ENCODE data around the gene TBC1D3.
"Not testable (repeated sequence)": the region's sequence is repeated elsewhere in the genome, so short reads cannot be mapped to it uniquely, and the experiment has no call there.

GRCh38 chr17:38192455-38192854, at the start of gene TBC1D3:
- TF ChIP-seq EGR1 (IDR thresholded peaks at IDR 0.05; ENCODE audit: low read depth in 2 of 2); CTCF (IDR thresholded peaks at IDR 0.05; ENCODE audit: low read depth, low read length, missing input control); TAF1 (conservative IDR thresholded peaks at IDR 0.05); MAX (IDR thresholded peaks at IDR 0.05): not testable (repeated sequence)

Measured in liver (tissue), 3 donors.